WERI-Rb-1 (cell line): Measurements from ENCODE around the gene SPO11.
"Not testable (repeated sequence)": the region's sequence is repeated elsewhere in the genome, so short reads cannot be mapped to it uniquely, and the experiment has no call there.

ENCODE experiments used
- DNase-seq: peaks from one replicate; pipeline ENCODE4 v3.0.0-alpha.2; 2020
- H3K27ac ChIP-seq: fragments of 250-450 bp; sonication (Bioruptor Pico); 2 replicates; pipeline ENCODE4 v1.5.1; 2020; ENCODE audit warnings: mild to moderate bottlenecking, moderate library complexity
- H3K27me3 ChIP-seq: fragments of 250-450 bp; sonication (Bioruptor Pico); 2 replicates; pipeline ENCODE4 v1.5.1; 2021; ENCODE audit warnings: mild to moderate bottlenecking, low read depth, moderate library complexity; ENCODE audit not compliant: insufficient read depth, severe bottlenecking
- H3K36me3 ChIP-seq: fragments of 250-450 bp; sonication (Bioruptor Pico); 2 replicates; pipeline ENCODE4 v1.5.1; 2020; ENCODE audit warnings: mild to moderate bottlenecking, moderate library complexity
- H3K4me3 ChIP-seq: 2 replicates; pipeline ENCODE4 v1.5.1; 2011; ENCODE audit warnings: low read depth, mild to moderate bottlenecking, control low read depth, low read length
- H3K9me3 ChIP-seq: fragments of 250-450 bp; sonication (Bioruptor Pico); 2 replicates; pipeline ENCODE4 v1.5.1; 2021; ENCODE audit warnings: mild to moderate bottlenecking, moderate library complexity; ENCODE audit not compliant: severe bottlenecking
- TF ChIP-seq, protein P1 (sequence below): IDR thresholded peaks from 2 replicates; pipeline ENCODE4 v1.5.1; 2011; ENCODE audit warnings: low read depth, mild to moderate bottlenecking, control low read depth, inconsistent platforms, low read length

Gene SPO11

DNA sequence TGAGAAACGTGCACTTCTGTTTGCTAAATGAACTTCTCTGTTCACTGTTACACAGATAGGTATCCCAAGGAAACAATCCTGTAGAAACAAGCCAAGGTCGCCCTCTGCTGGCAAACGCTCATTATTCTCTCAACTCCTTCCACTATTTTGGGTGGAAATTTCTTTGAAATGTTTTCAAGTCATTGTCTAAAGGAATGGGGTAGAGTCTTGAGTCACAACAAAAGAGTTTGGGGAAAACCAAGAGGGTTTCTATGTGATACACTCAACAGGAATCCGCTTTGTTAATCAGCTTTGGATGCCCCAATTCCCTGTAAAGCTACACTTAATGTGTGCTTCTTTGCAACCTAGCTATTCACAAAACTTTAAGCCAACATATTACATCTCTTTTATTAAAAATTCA lies 16.9 kb downstream of the SPO11 start:
- Histone ChIP-seq H3K27ac (no peak overlapping the region), H3K4me3 (no peak overlapping the region)

DNA sequence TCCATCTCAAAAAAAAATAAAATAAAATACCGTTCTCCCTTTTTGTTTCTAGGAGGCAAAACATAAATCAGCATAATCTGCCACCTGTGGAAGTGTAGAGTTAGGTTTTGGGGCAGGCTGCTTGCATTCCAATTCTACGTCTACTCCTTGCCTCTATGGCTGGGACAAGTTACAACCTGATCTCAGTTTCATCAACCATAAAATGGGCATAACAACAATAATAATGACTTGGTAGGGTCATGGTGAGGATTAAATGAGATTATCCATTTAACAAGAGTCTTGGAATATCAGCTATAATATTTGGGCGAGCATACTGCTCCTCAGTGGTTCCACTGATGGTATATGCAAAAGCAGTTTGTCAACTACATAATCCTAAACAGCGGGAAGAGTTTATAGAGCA lies 17.8 kb downstream of the SPO11 start:
- TF ChIP-seq, protein P1, sequence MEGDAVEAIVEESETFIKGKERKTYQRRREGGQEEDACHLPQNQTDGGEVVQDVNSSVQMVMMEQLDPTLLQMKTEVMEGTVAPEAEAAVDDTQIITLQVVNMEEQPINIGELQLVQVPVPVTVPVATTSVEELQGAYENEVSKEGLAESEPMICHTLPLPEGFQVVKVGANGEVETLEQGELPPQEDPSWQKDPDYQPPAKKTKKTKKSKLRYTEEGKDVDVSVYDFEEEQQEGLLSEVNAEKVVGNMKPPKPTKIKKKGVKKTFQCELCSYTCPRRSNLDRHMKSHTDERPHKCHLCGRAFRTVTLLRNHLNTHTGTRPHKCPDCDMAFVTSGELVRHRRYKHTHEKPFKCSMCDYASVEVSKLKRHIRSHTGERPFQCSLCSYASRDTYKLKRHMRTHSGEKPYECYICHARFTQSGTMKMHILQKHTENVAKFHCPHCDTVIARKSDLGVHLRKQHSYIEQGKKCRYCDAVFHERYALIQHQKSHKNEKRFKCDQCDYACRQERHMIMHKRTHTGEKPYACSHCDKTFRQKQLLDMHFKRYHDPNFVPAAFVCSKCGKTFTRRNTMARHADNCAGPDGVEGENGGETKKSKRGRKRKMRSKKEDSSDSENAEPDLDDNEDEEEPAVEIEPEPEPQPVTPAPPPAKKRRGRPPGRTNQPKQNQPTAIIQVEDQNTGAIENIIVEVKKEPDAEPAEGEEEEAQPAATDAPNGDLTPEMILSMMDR = no peak
- Histone ChIP-seq H3K27ac (no peak overlapping the region), H3K9me3 (no peaks in the 10 kb centered on the region), H3K27me3 (peaks cover 5% of the 10 kb centered on the region), H3K4me3 (no peak overlapping the region), H3K36me3 (peaks cover 4% of the 10 kb centered on the region)
- DNase-seq = no peak

More for the DNA sequence above, 16.9 kb downstream of the SPO11 start:
- peaks cover 5% of the 10 kb centered on the region for H3K27me3 ChIP-seq
- H3K9me3 ChIP-seq = no peaks in the 10 kb centered on the region
- peak; percentile 66 for DNase-seq
- peaks cover 4% of the 10 kb centered on the region for H3K36me3 ChIP-seq
- TF ChIP-seq, protein P1 = peak; percentile 59

DNA sequence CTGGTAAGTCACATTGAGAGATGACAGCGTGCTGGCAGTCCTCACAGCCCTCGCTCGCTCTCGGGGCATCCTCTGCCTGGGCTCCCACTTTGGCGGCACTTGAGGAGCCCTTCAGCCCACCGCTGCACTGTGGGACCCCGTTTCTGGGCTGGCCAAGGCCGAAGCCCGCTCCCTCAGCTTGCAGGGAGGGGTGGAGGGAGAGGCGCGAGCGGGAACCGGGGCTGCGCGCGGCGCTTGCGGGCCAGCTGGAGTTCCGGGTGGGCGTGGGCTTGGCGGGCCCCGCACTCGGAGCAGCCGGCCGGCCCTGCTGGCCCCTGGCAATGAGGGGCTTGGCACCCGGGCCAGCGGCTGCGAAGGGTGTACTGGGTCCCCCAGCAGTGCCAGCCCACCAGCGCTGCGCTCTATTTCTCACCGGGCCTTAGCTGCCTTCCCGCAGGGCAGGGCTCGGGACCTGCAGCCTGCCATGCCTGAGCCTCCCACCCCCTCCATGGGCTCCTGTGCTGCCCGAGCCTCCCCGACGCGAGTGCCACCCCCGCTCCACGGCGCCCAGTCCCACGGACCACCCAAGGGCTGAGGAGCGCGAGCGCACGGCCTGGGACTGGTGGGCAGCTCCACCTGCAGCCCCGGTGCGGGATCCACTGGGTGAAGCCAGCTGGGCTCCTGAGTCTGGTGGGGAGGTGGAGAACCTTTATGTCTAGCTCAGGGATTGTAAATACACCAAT lies 18.8 kb downstream of the SPO11 start:
- not testable (repeated sequence) for H3K36me3 ChIP-seq, DNase-seq, H3K27me3 ChIP-seq, H3K27ac ChIP-seq, H3K9me3 ChIP-seq, H3K4me3 ChIP-seq

DNA sequence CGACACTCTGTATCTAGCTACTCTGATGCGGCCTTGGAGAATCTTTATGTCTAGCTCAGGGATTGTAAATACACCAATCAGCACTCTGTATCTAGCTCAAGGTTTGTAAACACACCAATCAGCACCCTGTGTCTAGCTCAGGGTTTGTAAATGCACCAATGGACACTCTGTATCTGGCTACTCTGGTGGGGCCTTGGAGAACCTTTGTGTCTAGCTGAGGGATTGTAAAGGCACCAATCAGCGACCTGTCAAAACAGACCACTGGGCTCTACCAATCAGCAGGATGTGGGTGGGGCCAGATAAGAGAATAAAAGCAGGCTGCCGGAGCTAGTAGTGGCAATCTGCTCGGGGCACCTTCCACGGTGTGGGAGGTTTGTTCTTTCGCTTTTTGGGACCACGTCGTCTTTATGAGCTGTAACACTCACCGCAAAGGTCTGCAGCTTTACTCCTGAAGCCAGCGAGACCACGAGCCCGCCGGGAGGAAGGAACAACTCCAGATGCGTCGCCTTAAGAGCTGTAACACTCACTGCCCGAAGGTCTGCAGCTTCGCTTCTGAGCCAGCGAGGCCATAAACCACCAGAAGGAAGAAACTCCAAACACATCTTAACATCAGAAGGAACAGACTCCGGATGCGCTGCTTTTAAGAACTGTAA lies 19.4 kb downstream of the SPO11 start:
- H3K27ac ChIP-seq, H3K36me3 ChIP-seq, H3K9me3 ChIP-seq, H3K4me3 ChIP-seq, H3K27me3 ChIP-seq, DNase-seq: not testable (repeated sequence)

DNA sequence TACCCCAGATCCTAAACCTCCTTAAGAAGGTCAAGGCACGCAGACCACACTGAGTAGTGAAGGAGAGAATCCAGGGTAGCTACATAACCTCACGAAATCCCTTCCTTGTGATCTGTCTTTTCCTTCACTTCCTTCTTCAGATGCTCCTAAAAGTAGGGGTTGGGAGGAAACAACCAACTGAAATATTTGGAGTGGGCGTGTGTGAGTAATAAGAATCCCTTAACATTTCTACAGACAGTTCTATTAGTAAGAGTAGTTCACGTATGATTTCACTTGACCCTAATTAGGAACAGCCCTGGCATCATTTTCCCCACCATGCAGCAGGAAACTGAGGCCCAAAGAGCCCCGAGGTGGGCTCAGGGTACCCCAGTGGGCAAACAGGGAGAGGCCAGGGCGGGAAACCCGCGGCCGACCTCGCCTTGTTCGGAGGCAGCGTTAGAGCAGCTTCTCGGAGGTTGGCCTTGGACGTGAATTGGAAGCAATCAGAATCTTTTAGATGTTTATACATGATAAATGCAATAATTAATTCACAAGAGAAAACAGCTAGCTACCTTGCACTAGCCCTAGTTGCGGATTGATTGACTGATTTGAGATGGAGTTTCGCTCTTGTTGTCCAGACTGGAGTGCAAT lies 20.6 kb downstream of the SPO11 start:
- no peak overlapping the region for H3K27ac ChIP-seq
- DNase-seq = no peak
- H3K27me3 ChIP-seq = peaks cover 5% of the 10 kb centered on the region
- no peaks in the 10 kb centered on the region for H3K9me3 ChIP-seq
- no peak overlapping the region for H3K4me3 ChIP-seq
- TF ChIP-seq, protein P1 = no peak
- peaks cover 4% of the 10 kb centered on the region for H3K36me3 ChIP-seq

DNA sequence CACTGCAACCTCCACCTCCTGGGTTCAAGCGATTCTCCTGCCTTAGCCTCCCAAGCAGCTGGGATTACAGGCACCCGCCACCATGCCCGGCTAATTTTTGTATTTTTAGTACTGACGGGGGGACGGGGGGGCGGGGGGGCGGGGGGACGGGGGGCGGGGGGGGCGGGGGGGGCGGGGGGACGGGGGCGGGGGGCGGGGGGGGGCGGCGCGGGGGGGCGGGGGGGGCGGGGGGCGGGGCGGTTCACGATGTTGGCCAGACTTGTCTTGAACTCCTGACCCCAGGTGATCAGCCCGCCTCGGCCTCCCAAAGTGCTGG lies 21.1 kb downstream of the SPO11 start:
- H3K27me3 ChIP-seq, H3K9me3 ChIP-seq, DNase-seq, H3K36me3 ChIP-seq: not testable (repeated sequence)
- peak overlapping the region; percentile 95 for H3K4me3 ChIP-seq
- H3K27ac ChIP-seq = peak overlapping the region; percentile 98

DNA sequence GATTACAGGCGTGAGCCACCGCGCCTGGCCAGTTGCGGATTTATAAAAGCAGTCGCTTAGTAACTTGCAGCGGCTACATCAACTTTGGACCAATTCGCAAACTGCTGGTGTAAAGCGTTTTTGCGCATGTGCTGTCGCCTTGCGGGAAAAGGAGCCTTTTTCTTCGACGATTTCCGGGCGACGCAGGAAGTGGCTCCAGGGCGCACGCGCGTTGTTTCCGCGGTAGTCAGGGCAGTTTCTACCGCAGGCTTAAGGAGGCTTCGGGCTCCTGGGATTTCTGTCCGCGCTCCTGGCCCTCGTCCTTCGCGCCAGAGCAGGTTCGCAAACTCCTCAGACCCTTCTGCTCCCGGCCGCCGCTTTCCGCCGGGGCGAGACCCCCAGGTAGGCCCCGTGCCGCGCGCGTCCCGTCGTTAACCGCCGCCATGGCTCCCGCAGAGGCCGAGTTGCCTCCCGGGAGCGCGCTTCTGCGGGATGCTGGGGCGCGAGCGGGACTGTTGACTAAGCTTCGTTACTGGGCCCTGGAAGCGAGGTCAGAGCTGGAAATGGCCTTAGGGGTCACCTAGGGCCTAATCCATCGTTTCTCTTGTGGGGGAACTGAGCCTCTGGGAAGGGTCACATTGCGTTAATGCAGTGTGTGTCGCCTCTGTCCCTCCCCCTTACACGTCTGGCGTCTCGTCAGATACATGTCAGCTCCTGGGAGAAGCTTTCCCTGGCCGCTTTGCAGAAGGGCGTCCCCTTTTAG lies 21.6 kb downstream of the SPO11 start, which contains the start of gene RAE1:
Gene RAE1, plus strand, starts transcription at position 214 of the 742 bp plus-strand sequence. CDS start 2,784 bp downstream, outside the sequence.
- peaks cover 4% of the 10 kb centered on the region for H3K36me3 ChIP-seq
- H3K9me3 ChIP-seq = no peaks in the 10 kb centered on the region
- DNase-seq = peak; percentile 92
- TF ChIP-seq, protein P1 = no peak
- peak within 1 kb of the TSS; percentile 98 for H3K27ac ChIP-seq
- H3K27me3 ChIP-seq = peaks cover 3% of the 10 kb centered on the region
- peak within 1 kb of the TSS; percentile 95 for H3K4me3 ChIP-seq
